HTR-8/SVneo (cell line): ENCODE results near the gene OR11A1.

ENCODE experiments used
- DNase-seq: peaks from one replicate; pipeline ENCODE4 v3.0.0; 2011; ENCODE audit warnings: low spot score, mixed read lengths; ENCODE audit not compliant: insufficient read length
- FAIRE-seq: peaks from 2 replicates; lab custom pipeline; 2011; peaks lifted over from hg19 to GRCh38; lab: Jason Lieb, UNC

Gene OR11A1

GRCh38 chr6:29456971-29457370 lies at the start of gene OR11A1, which contains the start of gene OR2H1:
OR11A1 (minus strand) TSS chr6:29457071; CDS start chr6:29427641, 29,430 bp downstream.
OR2H1 (plus strand) TSS chr6:29457155; CDS start chr6:29461770, 4,615 bp downstream.
- FAIRE-seq (no peak), DNase-seq (no peak)

DNA sequence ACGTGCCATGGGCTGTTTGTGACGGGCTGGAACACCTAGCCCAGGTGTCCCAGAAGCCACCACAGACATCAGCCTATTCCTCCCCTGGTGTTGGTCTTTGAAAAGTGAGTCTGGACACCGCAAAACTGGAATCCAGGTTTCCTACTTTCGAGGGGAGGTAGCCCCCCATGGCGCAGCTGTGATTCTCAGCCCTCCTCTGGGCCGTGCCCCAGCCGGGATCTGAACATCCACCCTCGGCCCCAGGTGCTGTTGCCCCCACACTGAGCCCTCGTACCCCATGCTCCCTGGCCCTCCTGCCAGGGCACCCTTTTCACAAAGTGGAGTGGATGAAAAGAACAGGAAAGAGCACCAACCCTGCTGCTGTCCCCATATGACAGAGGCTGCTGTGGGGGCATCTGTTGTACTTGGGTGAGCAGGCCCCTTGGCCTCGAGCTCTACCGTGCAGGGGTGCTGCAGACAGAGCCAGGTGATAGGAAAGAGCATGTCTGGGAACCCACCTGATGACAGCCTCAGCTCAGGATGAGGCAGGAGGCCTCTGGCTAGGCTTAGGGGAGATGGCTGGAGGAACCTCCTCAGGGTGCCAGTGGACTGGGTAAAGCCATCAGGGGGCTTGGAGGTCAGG lies 49.7 kb upstream of the OR11A1 start:
- FAIRE-seq = no peak
- no peak for DNase-seq

GRCh38 chr6:29505808-29506207 lies 48.9 kb upstream of the OR11A1 start:
- DNase-seq (no peak), FAIRE-seq (no peak)

DNA sequence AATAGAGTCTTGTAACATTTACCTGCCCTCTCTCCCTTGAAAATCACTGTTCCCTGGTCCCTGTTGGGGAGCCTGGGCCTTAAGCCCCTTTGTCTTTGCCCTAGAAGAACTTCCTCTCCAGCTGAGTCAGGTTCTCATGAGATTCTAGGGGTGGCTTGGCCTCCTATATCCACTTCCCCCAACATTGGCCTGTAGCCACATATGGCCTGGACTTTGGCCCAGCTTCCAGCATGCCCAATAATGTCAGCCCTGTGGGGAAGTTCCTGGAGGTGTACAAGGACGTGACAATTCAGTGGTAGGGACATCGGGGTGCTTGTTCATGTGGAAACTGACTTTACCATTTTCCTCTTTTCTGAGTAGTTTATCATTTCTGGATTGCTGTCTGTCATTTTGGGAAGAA lies 48.1 kb upstream of the OR11A1 start:
- no peak for DNase-seq
- no peak for FAIRE-seq

GRCh38 chr6:29502597-29502996 lies 45.7 kb upstream of the OR11A1 start:
- DNase-seq (no peak), FAIRE-seq (no peak)

DNA sequence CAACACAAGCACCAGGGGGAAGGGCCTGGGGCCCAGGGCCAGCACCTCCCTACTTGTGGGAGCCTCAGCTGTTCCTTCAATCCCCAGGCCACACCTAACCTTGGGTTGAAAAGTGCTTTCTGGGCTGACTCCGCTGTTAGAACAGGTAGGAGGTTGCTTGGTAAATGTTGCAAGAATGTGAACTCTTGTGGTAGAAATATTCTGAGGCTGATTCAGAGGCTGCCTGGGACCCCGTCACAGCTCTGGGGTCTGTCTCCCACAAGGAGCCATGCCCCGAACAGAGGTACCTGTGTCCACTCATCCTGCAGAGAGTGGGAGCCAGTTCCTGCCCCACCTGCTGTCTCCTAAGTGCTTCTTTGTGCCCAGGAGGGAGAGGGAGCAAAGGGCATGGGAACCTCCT lies 45.3 kb upstream of the OR11A1 start:
- FAIRE-seq (no peak), DNase-seq (no peak)

DNA sequence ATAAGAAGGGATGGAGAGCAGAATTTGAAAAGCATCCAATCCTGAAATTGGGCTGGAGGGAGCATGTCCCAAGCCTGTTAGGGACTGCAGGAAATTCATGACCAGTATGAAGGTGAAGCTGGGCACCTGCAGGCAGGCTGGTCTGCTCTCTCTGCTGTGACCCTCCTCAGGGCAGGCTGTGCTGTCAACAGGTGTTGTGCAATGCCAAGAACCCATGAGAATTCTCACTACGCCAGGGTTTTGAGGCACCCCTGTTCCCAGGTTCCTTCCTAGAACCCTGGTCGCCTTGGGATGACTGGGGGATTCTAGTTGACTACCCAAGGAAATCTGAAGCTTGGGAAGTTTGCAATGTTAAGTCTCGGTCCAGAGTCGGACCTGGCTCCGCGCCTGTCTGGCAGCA lies 44.2 kb upstream of the OR11A1 start:
- FAIRE-seq = no peak

GRCh38 chr6:29500594-29500993 lies 43.7 kb upstream of the OR11A1 start:
- FAIRE-seq (no peak), DNase-seq (no peak)

More for the DNA sequence above, 44.2 kb upstream of the OR11A1 start:
- DNase-seq = no peak

- FAIRE-seq (no peak), DNase-seq (no peak)
Measured at GRCh38 chr6:29499704-29500103, 42.8 kb upstream of the OR11A1 start.

DNA sequence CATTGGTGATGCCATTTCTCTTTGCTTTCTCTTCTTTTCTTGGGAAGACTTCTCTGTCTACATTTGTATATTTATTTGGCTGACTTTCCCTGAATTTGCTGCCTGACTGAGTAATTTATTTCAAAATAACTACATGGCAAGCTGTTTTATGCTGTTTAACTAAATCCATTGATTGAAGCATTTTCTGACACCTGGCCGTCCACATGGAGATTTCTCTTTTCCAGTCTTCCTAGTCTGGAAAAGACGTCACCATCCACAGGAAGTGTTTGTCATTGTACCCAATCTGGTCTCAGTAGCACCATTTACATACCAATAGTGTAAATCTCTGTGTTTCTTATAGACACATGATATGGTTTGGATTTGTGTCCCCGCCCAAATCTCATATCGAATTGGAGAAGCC lies 40.1 kb upstream of the OR11A1 start:
- FAIRE-seq (no peak), DNase-seq (no peak)

DNA sequence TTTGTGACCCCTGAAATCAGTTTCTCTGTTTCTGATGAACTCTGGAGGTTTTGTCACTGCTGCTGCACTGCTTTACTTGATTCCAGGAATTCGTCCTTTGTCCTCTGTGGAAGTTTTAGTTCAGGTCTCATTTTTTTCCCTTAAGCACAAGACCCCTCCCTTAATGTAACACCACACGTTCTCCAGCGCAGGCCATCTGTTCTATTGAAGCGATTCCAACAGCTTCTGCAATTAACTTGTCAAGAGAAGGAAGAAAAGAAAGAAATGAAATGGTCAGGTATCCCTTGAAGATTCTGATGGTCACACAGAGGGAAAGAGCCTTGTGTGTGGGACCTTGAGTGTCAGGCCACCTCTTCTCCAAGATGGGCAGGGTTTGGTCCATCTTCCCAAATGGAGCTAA lies 38.7 kb upstream of the OR11A1 start:
- DNase-seq (no peak), FAIRE-seq (no peak)

GRCh38 chr6:29494131-29494530 lies 37.3 kb upstream of the OR11A1 start:
- DNase-seq (no peak), FAIRE-seq (no peak)

GRCh38 chr6:29493261-29493660 lies 36.4 kb upstream of the OR11A1 start:
- DNase-seq = no peak
- no peak for FAIRE-seq

DNA sequence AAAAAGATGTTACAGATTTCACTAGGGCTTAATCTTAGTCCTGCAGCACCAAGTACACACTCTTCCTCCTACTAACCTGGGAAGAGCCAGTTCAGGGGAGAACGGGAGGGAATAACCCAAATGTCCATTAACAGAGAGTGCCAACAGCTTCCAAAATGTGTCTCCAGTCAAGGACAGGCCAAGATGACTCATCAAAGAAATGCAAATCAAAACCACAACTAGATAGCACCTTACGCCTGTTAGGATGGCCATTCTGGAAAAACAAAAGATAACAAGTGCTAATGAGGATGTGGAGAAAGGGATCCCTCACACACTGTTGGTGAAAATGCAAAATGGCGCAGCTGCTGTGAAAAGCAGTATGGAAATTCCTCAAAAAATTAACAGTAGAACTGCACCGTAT lies 34.7 kb upstream of the OR11A1 start:
- no peak for FAIRE-seq

GRCh38 chr6:29490552-29490951 lies 33.7 kb upstream of the OR11A1 start:
- no peak for FAIRE-seq
- DNase-seq = no peak

More for the DNA sequence above, 34.7 kb upstream of the OR11A1 start:
- DNase-seq = no peak

DNA sequence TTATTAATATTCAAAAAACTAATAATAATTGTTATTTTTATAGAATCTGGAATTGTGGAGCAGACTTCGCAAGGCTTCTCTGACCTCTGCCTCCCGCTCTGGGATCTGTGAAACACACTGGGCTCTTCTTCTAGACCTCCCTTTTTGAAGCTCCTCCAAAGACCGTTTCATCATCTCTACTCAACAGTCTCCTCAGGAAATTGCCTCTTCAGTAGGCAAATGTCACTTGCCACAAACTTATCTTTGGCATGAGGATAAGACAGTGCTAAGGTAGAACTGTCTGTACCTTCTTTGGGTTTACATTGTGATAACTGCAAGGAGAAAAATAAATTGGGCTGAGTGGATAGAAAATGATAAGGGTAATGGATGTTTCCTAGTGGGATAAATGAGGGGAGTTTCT lies 33.2 kb upstream of the OR11A1 start:
- DNase-seq (no peak), FAIRE-seq (no peak)

DNA sequence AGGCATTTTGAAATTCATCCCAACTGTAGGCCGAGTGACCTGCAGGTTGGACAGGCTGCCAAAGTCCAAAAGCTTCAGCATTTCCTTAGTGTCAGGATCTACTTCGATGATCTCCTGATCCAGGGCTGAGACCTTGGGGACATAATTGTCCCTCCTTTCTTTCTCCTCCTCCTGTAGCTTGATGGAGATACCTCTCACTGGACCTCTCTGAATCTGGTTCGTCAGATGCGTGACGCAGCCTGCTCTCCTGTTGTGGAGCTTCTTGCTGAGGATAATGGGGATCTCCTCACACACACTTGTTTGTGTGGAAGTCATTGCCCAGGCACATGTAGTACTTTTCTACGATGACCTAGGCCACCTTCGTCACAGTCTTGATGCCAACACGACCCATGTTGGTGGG lies 32.4 kb upstream of the OR11A1 start:
- no peak for FAIRE-seq

DNA sequence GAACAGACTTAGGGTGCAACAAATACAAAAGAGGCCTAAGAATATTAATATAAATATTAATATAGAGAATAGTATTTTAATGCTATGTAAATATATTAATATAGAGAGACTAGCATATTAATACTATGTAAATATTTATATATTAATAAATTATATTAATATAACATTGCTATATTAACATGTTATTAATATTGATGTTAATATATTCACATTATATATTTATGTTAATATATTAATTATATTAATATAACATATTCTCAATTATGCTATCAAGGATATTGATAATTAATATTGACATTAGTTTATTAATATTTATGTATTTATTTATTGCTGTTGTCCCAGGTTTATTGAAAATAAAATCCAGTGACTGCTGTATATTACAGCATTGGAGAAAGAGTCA lies 32.0 kb upstream of the OR11A1 start:
- DNase-seq (no peak), FAIRE-seq (no peak)

More for the DNA sequence above, 32.4 kb upstream of the OR11A1 start:
- no peak for DNase-seq

- FAIRE-seq (no peak), DNase-seq (no peak)
Measured at GRCh38 chr6:29487660-29488059, 30.8 kb upstream of the OR11A1 start, which contains the start of gene MAS1L. MAS1L (minus strand) TSS chr6:29487956; CDS start chr6:29487902, 54 bp downstream.

DNA sequence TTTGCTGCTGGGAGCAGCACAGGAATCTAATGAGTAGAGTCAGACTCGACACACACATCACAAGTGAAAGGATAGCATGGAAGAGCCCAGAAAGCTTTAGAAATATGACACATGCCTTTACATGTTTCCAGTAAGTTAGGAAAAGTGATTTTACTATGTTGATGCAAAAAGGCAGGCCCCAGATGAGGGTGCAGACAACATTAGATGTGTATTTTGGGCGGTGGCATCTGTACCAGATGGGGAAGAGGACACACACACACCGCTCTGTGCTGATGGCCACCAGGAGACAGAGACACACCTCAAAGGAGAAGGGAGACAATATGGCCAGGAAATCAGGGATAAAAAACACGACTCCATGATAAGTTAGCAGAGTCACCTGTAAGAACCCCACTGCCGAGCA lies 30.3 kb upstream of the OR11A1 start:
- DNase-seq = no peak
- FAIRE-seq = no peak

DNA sequence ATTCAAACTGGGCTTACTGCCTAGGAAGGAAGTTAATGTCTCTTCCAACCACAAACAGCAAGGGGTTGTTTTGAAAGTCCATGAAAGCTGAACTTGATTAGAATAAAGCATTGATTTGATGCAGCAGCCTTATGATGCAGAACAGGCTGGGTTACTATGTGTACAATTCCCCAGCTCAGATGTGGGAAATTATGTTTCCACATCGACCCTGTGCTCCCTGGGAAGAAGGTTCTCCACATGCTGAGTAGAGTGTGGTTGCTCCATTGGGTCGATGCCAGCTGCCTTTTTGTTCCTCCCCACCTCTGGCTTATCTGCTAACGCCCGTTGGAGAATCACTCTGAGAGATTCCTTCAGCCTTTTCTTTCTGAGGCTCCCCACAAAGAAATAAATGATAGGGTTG lies 29.7 kb upstream of the OR11A1 start:
- FAIRE-seq = no peak
- DNase-seq = no peak

DNA sequence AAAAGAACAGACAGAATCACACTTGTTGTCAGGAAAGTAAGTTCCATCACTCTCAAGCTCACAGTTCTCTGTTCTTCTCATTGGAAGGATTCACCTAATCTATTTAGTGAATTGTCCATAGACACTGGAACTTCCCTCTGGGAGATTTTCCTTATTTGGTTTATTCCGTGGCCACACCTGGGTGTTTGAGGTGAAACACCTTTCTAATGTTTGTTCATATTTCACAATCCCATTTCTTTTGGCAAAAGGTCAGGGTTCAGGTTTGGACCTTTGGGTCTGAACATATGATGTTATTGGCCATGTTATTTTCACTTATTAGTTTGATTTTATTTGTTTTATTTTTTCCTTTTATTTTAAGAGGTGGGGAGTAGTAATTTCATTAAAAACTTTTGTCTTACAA lies 26.9 kb upstream of the OR11A1 start:
- FAIRE-seq = no peak

More for the DNA sequence above, 26.9 kb upstream of the OR11A1 start:
- no peak for DNase-seq
